ENCODE measurements around the gene TLR7. TPM values are rescaled to one million over a fixed set of nuclear protein-coding genes. Genes with fewer than 3 reads are reported as not detected.

Gene TLR7
- total RNA-seq, 1 experiment from 2014 or later = not detected

GRCh38 chrX:12896935-12897334 is 30.1 kb downstream of the TLR7 start:
- in situ Hi-C loops (cut with HindIII; ENCODE audit: low pct_unique_long_range_greater_than_20kb, low sequenced_read_pairs) = no loop called here
- Histone ChIP-seq H3K4me1 (ENCODE audit: control insufficient read depth, insufficient read depth, low read length) (no peaks in the 10 kb centered on the region), H3K27ac (ENCODE audit: low read length) (no peak overlapping the region), H3K4me3 (ENCODE audit: low read depth in 2 of 2, low read length in 2 of 2) (no peak overlapping the region), H3K36me3 (ENCODE audit: control insufficient read depth, insufficient read depth, low read length) (no peaks in the 10 kb centered on the region), H3K9me3 (ENCODE audit: control insufficient read depth, insufficient read depth, low read depth, low read length) (no peaks in the 10 kb centered on the region), H3K27me3 (ENCODE audit: control insufficient read depth, insufficient read depth, low read length) (no peaks in the 10 kb centered on the region)
- TF ChIP-seq CTCF (IDR thresholded peaks at IDR 0.05) (no peak), SIN3A (IDR thresholded peaks at IDR 0.05; ENCODE audit: borderline replicate concordance, insufficient read depth, low read depth, low read length) (no peak), TCF7L2 (IDR thresholded peaks at IDR 0.05; ENCODE audit: low read depth, low read length) (no peak), POLR2AphosphoS5 (IDR thresholded peaks at IDR 0.05; ENCODE audit: low read depth, low read length) (no peak), REST (IDR thresholded peaks at IDR 0.05; ENCODE audit: insufficient read depth in 1 of 2, low read depth in 2 of 2, low read length in 1 of 2) (no peak)
- POLR2A ChIA-PET = no interaction called here
- ATAC-seq (no peak), DNase-seq (ENCODE audit: low read depth, low spot score) (no peak)
- intact Hi-C loops (cut with micrococcal nuclease; ENCODE audit: unreplicated experiment) = no loop called here
- CTCF ChIA-PET = no interaction called here
- BruUV-seq (replicated peaks) = no TSS peak

- no peak for DNase-seq (ENCODE audit: low read depth, low spot score)
- no peak for TF ChIP-seq REST (IDR thresholded peaks at IDR 0.05; ENCODE audit: insufficient read depth in 1 of 2, low read depth in 2 of 2, low read length in 1 of 2)
- no peak for TF ChIP-seq CTCF (IDR thresholded peaks at IDR 0.05)
- no peak for TF ChIP-seq TCF7L2 (IDR thresholded peaks at IDR 0.05; ENCODE audit: low read depth, low read length)
- no peak for TF ChIP-seq POLR2AphosphoS5 (IDR thresholded peaks at IDR 0.05; ENCODE audit: low read depth, low read length)
- no peak for TF ChIP-seq SIN3A (IDR thresholded peaks at IDR 0.05; ENCODE audit: borderline replicate concordance, insufficient read depth, low read depth, low read length)
- ATAC-seq = no peak
- no peak overlapping the region for H3K4me3 ChIP-seq (ENCODE audit: low read depth in 2 of 2, low read length in 2 of 2)
- H3K27ac ChIP-seq (ENCODE audit: low read length) = no peak overlapping the region
- ChIA-PET POLR2A (no interaction called here), CTCF (no interaction called here)
- intact Hi-C loops (cut with micrococcal nuclease; ENCODE audit: unreplicated experiment) = no loop called here
- no peaks in the 10 kb centered on the region for H3K4me1 ChIP-seq (ENCODE audit: control insufficient read depth, insufficient read depth, low read length)
- in situ Hi-C loops (cut with HindIII; ENCODE audit: low pct_unique_long_range_greater_than_20kb, low sequenced_read_pairs) = no loop called here
- H3K9me3 ChIP-seq (ENCODE audit: control insufficient read depth, insufficient read depth, low read depth, low read length) = no peaks in the 10 kb centered on the region
- H3K36me3 ChIP-seq (ENCODE audit: control insufficient read depth, insufficient read depth, low read length) = no peaks in the 10 kb centered on the region
- H3K27me3 ChIP-seq (ENCODE audit: control insufficient read depth, insufficient read depth, low read length) = no peaks in the 10 kb centered on the region
- BruUV-seq (replicated peaks) = no TSS peak
Observed at GRCh38 chrX:12898073-12898472, 31.2 kb downstream of the TLR7 start.
